NCI-H2171 treated with DMSO at 0.1 percent for 48 hours (cell line): Measurements from ENCODE around the gene GRID1.

ENCODE experiments used
- DNase-seq: peaks from one replicate; lab custom pipeline; 2025; lab: John Stamatoyannopoulos, UW

Gene GRID1

DNA sequence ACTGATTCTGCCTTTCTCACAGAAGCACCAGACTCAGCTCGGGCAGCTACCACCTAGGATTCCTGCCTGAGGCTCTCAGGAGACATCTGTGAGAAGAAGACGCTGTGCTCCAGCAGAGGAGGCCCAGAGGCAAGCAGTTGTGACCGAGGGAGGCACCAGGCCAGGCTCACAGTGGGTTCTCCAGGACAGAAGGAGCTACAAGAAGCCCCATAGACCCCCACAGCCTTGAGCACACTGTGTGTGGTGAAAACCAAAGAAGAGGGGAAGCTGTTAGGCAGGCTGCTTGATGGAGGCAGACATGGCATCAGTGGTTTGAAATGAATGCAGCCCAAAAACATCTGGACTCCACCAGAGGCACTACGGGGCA lies 198.8 kb downstream of the GRID1 start:
- DNase-seq, result no peak

- no peak for DNase-seq
These were observed 199.4 kb downstream of the GRID1 start for GRCh38 chr10:86167121-86167761.

- DNase-seq, result no peak
These were observed 200.9 kb downstream of the GRID1 start for GRCh38 chr10:86165666-86166065.

DNA sequence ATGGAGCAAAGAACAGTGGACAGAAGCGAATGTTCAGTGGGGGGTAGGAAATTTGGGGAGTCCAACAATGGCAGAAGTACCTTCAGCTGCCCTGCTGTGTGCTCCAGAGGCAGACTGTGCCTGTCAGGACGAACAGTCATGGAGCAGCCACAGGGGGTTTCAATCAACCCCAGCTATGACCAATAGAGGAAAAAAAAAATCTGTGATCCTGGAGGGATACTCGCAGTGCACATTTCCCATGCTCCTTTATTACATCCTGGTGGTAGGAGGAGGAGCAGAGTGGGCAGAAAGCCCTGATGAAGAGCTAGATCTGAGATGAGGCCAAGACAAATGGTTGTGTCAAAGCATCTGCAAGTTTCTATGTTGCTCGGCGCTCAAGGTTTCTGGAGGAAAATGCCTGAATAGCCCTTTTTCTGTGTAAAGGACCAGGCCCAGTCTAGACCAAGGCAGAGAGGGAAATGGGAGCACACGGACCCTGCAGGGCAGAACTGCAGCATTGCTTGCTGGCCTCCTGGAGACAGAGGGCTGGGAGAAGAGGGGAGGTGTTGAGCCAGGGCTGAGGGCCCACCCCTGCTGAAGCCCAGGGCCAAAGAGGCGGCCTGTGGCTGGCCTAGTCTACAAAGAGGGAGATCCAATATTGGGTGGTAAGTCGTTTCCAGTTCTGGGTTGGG lies 201.5 kb downstream of the GRID1 start:
- DNase-seq, result no peak

GRCh38 chr10:86164174-86164774 lies 202.3 kb downstream of the GRID1 start:
- no peak for DNase-seq

GRCh38 chr10:86163522-86164173 lies 202.9 kb downstream of the GRID1 start:
- no peak for DNase-seq

DNA sequence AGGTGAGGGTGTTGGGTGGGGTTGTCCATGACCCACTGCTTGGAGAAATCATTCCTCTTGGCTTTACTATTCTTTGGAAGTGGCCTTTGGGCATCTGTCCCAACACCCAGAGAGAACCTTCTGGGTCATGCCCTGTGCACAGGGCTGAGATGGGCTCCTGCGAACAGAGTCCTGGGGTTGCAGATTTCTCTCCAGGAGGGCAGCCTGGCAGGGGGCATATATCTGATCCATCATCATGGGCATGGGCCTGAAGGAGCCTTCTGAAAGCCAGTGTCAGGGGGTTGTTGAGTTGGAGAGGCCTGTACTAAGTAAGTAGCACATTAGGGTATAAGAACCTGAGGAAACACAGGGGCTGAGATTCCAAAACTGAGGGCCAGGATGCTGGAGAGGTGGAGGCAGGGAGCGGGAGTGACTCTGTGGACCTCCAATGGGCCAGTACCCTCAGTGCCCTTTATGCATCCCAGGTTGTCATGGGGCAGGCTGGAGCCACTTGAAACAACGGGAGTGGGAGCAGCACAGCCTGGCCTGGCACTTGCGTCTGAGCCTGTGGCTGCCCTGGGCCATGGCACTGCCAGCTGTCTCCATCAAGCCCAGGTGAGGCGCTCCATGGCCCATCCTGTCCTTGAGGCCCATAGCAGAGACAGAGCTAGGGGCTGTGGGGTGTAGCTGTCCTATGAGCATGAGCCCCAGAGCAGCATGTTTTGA lies 203.7 kb downstream of the GRID1 start:
- no peak for DNase-seq

DNA sequence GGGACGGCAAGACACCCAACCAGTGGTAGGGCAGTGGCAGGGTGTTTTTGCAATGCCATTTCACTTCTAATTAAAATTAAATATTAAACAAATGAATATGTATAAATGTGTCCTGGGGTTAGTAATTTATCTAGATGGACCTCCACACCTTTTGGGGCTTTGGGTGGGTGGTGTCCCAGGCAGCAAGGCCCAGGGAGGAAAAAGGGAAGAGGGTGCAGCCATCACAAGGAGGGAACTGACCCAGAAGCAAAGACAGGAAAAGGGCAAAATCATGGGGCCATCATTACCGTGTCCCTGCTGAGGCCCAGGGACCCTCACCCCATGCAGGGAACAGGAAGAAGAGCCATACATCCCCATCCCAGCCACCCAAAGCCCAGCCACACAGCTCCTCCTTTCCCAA lies 204.6 kb downstream of the GRID1 start:
- no peak for DNase-seq

DNA sequence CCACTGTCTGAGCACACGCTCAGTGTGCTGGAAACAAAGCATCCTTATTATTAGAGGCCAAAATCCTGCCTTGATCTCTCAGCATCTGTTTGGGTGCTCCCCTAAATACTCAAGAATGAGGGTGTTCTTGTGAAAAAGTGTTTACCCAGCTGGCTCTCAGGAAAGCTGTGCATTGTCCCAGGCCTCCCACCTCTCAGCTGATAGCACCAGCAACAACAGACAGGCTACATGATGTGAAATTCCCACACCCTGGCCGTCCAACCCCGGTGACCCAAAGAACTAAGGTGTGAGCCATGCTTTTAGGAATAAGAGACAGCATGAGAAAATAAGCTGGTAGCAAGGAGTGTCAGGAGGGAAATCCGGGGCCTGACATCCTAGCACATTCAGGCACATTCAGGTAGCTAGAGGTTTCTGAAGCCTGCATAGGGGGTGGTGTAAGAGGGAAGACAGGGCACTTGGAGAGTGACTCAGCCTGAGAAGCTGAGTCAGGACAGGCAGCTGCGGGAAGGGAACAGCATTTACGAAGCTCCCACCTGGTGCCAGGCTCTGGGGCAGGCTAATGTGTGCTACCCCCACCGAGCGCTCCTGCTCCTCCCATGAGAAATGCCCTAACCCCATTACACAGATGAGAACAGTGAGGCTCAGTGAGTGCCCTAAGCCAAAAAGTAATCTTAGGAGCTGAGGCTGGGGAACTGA lies 205.6 kb downstream of the GRID1 start:
- no peak for DNase-seq

DNA sequence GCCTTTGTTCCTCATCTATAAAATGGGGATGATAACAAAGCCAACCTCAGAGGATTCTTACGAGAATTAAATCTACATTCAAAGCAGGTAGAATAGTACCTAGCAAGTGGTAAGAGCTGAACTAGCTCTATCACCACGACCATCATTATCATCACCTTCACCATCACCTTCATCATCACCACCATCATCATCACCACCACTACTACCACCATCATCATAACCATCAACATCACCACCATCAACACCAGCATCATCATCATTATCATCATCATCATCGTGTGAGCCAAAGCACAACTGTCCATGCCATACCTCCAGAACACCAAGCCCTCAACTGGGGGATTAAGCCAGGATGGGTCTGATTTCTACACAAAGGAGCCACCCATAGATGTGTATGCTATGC lies 206.8 kb downstream of the GRID1 start:
- DNase-seq, result no peak

DNA sequence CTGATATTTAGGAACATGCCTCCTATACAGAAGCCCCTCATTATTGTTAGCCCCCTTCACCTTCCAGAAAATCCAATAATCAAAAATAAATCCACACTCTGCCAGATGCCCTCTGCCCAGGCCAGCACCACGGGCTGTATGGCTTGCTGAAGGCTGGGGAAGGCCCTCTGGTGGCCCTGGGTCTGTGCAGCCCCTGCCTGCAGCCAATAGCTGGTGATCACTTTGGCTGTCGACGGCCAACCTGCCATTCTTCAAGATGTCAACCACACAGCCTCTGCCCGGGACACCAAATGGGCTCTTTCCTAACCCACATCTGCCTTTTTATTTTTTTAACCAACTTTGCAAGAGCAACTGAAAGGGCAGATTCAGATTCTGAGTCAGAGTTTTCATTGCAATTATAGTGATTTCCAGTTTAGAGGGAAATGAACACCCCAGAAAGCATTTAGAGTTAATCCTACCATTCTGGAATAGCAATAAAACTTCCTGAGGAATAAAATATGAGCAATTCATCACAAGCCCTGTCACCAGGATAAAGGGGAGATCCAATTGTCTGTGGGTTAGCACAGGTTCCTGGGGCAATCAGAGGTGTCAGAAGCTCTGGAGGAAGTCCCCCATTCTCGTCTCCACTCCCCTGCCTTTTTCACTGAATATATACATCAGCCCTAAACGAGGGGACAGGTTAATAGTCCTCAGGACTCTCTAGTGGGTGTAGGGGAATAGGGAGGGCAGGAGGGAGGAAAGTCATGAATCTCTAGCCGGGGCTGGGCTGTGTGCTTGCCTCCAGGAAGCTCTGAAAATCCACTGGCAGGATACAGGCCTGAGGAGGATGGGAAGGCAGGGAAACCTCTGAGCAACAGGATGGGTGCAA lies 211.3 kb downstream of the GRID1 start:
- DNase-seq, result no peak

DNA sequence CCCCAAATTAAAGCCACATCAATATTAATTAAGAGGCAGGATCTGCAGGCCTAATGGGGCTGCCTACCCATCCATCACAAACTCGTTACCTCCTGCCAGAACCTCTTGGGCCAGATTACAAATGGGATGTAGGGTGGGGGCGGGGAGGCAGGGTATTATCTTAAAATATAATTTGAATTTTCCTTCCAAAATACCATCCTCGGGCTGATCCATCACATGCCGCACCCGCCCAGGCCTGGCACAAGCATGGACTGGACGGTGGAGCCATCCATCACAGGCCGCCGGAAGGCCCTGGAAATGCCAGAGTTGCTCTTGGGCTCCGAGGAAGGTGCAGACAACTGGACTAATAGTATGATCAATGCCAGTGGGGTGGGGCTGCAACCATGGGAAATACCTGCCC lies 212.8 kb downstream of the GRID1 start:
- no peak for DNase-seq

DNA sequence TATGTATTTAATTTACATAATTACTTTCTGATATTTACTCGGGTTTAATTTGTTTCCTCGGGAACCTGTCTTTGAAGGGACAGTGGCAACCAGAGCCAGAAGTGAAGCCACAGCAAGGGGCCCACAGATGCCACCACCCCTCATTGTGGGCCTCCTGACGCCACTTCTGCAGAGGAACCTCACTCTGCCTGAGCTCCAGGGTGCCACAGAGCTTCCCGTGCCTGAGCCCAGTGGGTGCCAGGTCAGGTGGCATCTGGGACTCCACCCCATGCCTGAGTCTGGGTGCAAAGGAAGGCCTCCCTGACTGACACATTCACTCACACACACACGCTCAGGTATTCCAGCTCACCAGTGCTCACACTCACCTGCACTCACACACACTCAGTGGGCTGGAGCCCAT lies 213.7 kb downstream of the GRID1 start:
- DNase-seq, result no peak

GRCh38 chr10:86152354-86152753 lies 214.2 kb downstream of the GRID1 start:
- no peak for DNase-seq

DNA sequence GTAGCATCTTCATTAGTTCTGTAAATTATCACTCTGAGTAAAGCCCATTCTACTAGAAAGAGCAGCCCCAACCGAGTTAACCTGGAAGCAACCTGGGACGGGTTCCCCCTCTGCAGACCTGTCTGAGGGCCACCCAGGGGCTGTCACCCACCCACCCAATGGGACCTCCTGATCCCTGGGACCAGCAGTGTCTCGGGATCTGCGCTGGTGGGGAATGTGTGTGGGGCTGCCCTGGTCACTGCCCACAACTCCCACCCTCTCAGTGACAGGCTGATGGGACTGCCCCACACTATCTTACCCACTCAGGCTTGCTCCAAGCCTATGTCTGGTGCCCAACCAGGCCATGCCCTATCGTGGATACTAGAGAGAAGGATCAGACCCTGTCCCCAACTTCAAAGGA lies 215.0 kb downstream of the GRID1 start:
- no peak for DNase-seq

- no peak for DNase-seq
These were observed 217.3 kb downstream of the GRID1 start for GRCh38 chr10:86149257-86149656.

- no peak for DNase-seq
These were observed 218.5 kb downstream of the GRID1 start for GRCh38 chr10:86148117-86148516.

- DNase-seq, result no peak
These were observed 222.3 kb downstream of the GRID1 start for GRCh38 chr10:86144301-86144700.

GRCh38 chr10:86141896-86142295 lies 224.7 kb downstream of the GRID1 start:
- no peak for DNase-seq

DNA sequence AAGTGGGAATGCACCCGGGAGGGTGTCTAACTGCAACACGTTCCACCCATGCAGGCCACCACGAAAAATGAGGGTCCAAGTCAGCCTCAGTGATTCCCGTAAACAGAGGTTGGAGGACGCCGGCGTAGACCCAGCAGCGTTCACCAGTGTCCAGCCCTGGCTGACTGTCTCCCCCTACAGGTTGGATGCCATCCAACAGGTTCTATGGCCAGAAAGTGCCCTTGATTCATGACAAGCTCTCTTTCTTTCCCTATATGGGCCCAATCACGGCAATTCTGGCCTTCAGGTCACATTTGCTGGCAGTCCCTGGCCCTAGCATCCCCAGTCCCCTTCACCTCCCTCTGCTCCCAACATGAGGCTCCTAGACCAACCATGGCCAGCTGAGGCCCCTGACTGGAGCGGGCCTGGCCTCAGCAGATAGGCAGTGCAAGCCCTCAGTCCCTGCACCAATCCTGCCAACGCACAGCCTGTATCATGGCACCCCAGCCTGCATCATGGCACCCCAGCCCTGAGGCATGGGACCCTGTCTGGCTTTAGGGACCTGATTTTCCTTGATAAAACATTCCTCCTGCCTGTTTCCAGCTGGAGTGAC lies 227.4 kb downstream of the GRID1 start:
- DNase-seq, result no peak
